Subcutaneous abdominal adipose tissue (tissue), 5 donors: ENCODE measurements around the gene ABCA6.

Source experiments
- H3K27ac ChIP-seq: one replicate; pipeline ENCODE4 v1.7.0; 2013; ENCODE audit warnings: low read depth, mild to moderate bottlenecking, inconsistent platforms, low read length, moderate library complexity
- H3K27me3 ChIP-seq, 5 donors: one replicate each; pipeline ENCODE4 v1.7.0; 2013; ENCODE audit warnings: low read length in 5 of 5, inconsistent platforms in 1 of 5; ENCODE audit not compliant: control insufficient read depth in 5 of 5, insufficient read depth in 4 of 5
- H3K36me3 ChIP-seq, 5 donors: one replicate each; pipeline ENCODE4 v1.7.0; 2013; ENCODE audit warnings: low read length in 5 of 5; ENCODE audit not compliant: control insufficient read depth in 5 of 5, insufficient read depth in 5 of 5
- H3K4me1 ChIP-seq, 5 donors: one replicate each; pipeline ENCODE4 v1.7.0; 2013; ENCODE audit warnings: low read length in 5 of 5, mild to moderate bottlenecking in 3 of 5, moderate library complexity in 1 of 5; ENCODE audit not compliant: control insufficient read depth in 5 of 5, insufficient read depth in 5 of 5
- H3K4me3 ChIP-seq, 5 donors: one replicate each; pipeline ENCODE4 v1.7.0; 2013; ENCODE audit warnings: low read length in 5 of 5, low read depth in 1 of 5
- H3K9ac ChIP-seq, 5 donors: one replicate each; pipeline ENCODE4 v1.7.0; 2013; ENCODE audit warnings: low read length in 5 of 5, mild to moderate bottlenecking in 4 of 5, moderate library complexity in 3 of 5
- H3K9me3 ChIP-seq, 5 donors: one replicate each; pipeline ENCODE4 v1.7.0; 2013; ENCODE audit warnings: low read length in 5 of 5; ENCODE audit not compliant: control insufficient read depth in 5 of 5
- donor health status: healthy.
- donor health status: healthy.
- donor health status: healthy.
- donor health status: healthy.
- donor health status: healthy.

ABCA6 gene

GRCh38 chr17:69143683-69144231 lies 2.1 kb upstream of the ABCA6 start:
- peaks cover 4 to 45% (median 37%) of the 10 kb centered on the region in 5 donors for H3K4me1 ChIP-seq
- H3K9me3 ChIP-seq, result no peaks in the 10 kb centered on the region
- H3K27ac ChIP-seq, result peak overlapping the region; percentile 50
- peak overlapping the region in 1 of 5 donors; percentile 14 for H3K4me3 ChIP-seq
- no peak overlapping the region for H3K9ac ChIP-seq
- H3K27me3 ChIP-seq, result no peaks in the 10 kb centered on the region
- peaks cover 1 to 7% (median 3%) of the 10 kb centered on the region in 5 donors for H3K36me3 ChIP-seq

GRCh38 chr17:69143151-69143550 lies 1.5 kb upstream of the ABCA6 start:
- peak overlapping the region in 1 of 5 donors; percentile 19 for H3K4me3 ChIP-seq
- H3K36me3 ChIP-seq, result peaks cover 0 to 5% (median 3%) of the 10 kb centered on the region in 5 donors
- H3K27me3 ChIP-seq, result no peaks in the 10 kb centered on the region
- H3K27ac ChIP-seq, result peak overlapping the region; percentile 43
- H3K9me3 ChIP-seq, result no peaks in the 10 kb centered on the region
- peaks cover 4 to 45% (median 37%) of the 10 kb centered on the region in 5 donors for H3K4me1 ChIP-seq
- no peak overlapping the region for H3K9ac ChIP-seq

- H3K27me3 ChIP-seq, result no peaks in the 10 kb centered on the region
Observed at GRCh38 chr17:69142175-69142802, 594 bp upstream of the ABCA6 start.

GRCh38 chr17:69134112-69134511 lies 7.6 kb downstream of the ABCA6 start:
- H3K4me3 ChIP-seq, result no peak overlapping the region
- no peaks in the 10 kb centered on the region for H3K27me3 ChIP-seq
- H3K36me3 ChIP-seq, result peaks cover 40 to 56% (median 49%) of the 10 kb centered on the region in 5 donors
- H3K9ac ChIP-seq, result no peak overlapping the region
- H3K9me3 ChIP-seq, result no peaks in the 10 kb centered on the region
- H3K4me1 ChIP-seq, result no peaks in the 10 kb centered on the region
- H3K27ac ChIP-seq, result no peak overlapping the region

More at GRCh38 chr17:69142175-69142802, 594 bp upstream of the ABCA6 start:
- Histone ChIP-seq H3K36me3 (peaks cover 8 to 11% (median 10%) of the 10 kb centered on the region in 5 donors), H3K4me3 (peak overlapping the region; percentile 65 to 84 (median 68)), H3K27ac (peak overlapping the region; percentile 42), H3K4me1 (peaks cover 2 to 40% (median 37%) of the 10 kb centered on the region in 5 donors), H3K9me3 (no peaks in the 10 kb centered on the region), H3K9ac (peak overlapping the region in 3 of 5 donors; percentile 68 to 77 (median 73))

- Histone ChIP-seq H3K9ac (no peak overlapping the region), H3K4me3 (no peak overlapping the region)
Observed at GRCh38 chr17:69130627-69131296, 10.9 kb downstream of the ABCA6 start.

GRCh38 chr17:69123626-69124025 lies 18.1 kb downstream of the ABCA6 start:
- H3K36me3 ChIP-seq, result peaks cover 16 to 43% (median 29%) of the 10 kb centered on the region in 5 donors
- H3K9me3 ChIP-seq, result no peaks in the 10 kb centered on the region
- no peak overlapping the region for H3K27ac ChIP-seq
- H3K9ac ChIP-seq, result no peak overlapping the region
- no peaks in the 10 kb centered on the region for H3K27me3 ChIP-seq
- H3K4me3 ChIP-seq, result no peak overlapping the region
- H3K4me1 ChIP-seq, result peaks cover 0 to 9% (median 0%) of the 10 kb centered on the region in 5 donors

More at GRCh38 chr17:69130627-69131296, 10.9 kb downstream of the ABCA6 start:
- H3K27ac ChIP-seq, result no peak overlapping the region
- peaks cover 34 to 62% (median 45%) of the 10 kb centered on the region in 5 donors for H3K36me3 ChIP-seq
- H3K4me1 ChIP-seq, result no peaks in the 10 kb centered on the region
- H3K27me3 ChIP-seq, result no peaks in the 10 kb centered on the region
- no peaks in the 10 kb centered on the region for H3K9me3 ChIP-seq

GRCh38 chr17:69122065-69122464 lies 19.6 kb downstream of the ABCA6 start:
- Histone ChIP-seq H3K27ac (no peak overlapping the region), H3K36me3 (peaks cover 14 to 32% (median 28%) of the 10 kb centered on the region in 5 donors), H3K4me3 (no peak overlapping the region), H3K9me3 (no peaks in the 10 kb centered on the region), H3K27me3 (no peaks in the 10 kb centered on the region), H3K9ac (no peak overlapping the region), H3K4me1 (peaks cover 0 to 16% (median 0%) of the 10 kb centered on the region in 5 donors)

- H3K4me3 ChIP-seq, result no peak overlapping the region
- H3K9ac ChIP-seq, result no peak overlapping the region
- H3K27ac ChIP-seq, result no peak overlapping the region
- H3K4me1 ChIP-seq, result peaks cover 0 to 21% (median 14%) of the 10 kb centered on the region in 5 donors
- H3K9me3 ChIP-seq, result no peaks in the 10 kb centered on the region
- H3K27me3 ChIP-seq, result no peaks in the 10 kb centered on the region
- H3K36me3 ChIP-seq, result peaks cover 16 to 26% (median 22%) of the 10 kb centered on the region in 5 donors
Observed at GRCh38 chr17:69117855-69118784, 23.6 kb downstream of the ABCA6 start.

GRCh38 chr17:69111794-69112193 lies 29.9 kb downstream of the ABCA6 start:
- H3K27me3 ChIP-seq, result no peaks in the 10 kb centered on the region
- H3K4me3 ChIP-seq, result no peak overlapping the region
- no peak overlapping the region for H3K9ac ChIP-seq
- H3K27ac ChIP-seq, result no peak overlapping the region
- H3K9me3 ChIP-seq, result no peaks in the 10 kb centered on the region
- peaks cover 40 to 53% (median 50%) of the 10 kb centered on the region in 5 donors for H3K36me3 ChIP-seq
- H3K4me1 ChIP-seq, result peaks cover 0 to 14% (median 7%) of the 10 kb centered on the region in 5 donors
